ENCODE results near the gene KCNJ4.

KCNJ4 gene

DNA sequence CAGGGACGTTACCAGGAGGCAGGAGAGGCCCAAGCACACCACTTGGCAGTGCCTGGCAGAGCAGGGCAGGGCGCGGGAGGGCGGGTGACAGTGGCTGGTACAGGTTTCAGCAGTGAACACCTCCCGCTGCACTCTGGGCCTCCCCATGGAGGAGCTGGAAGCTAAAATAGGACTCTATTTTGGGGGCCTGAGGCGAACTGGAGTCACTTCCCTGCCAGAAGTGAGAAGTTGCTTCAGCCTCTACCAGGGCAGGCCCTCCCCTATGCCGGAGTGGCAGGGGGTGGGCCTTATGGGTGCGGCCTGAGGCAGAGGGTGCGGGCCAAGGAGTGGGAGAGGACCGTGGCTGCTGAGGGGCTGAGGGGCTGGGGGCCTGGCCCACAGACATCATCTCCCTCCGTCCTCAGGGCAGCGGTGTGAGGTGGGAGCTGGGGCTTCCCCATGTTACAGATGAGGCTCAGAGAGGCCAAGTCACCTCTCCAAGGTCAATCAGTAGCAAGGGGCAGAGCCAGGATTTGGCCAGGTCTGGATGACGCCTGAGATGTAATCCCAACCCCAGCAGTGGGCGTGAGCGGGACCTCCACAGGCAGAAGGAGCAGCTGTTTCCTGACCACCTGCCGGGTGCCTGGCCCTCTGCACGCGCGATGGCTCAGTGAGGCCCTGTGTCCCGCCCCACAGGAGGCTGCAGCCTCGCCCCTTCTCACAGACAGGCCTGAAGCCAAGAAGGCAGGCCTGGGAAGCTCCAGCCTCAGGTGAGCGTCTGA, 39.3 kb downstream of the KCNJ4 start:
- no peak for TF ChIP-seq CTCF (IDR thresholded peaks at IDR 0.05; ENCODE audit: low read depth, low read length)
- peak; percentile 52 for DNase-seq

GRCh38 chr22:38415046-38415445, 40.0 kb downstream of the KCNJ4 start:
- DNase-seq: no peak
- Histone ChIP-seq H3K4me3 (ENCODE audit: low read depth, low read length) (no peak overlapping the region), H3K27me3 (no peaks in the 10 kb centered on the region), H3K4me1 (peaks cover 5% of the 10 kb centered on the region; the same call in 1 of the 2 replicates), H3K9me3 (no peaks in the 10 kb centered on the region), H3K36me3 (no peaks in the 10 kb centered on the region)
- no peak for TF ChIP-seq CTCF (IDR thresholded peaks at IDR 0.05; ENCODE audit: low read depth, low read length)

More for the DNA sequence above, 39.3 kb downstream of the KCNJ4 start:
- no peaks in the 10 kb centered on the region for H3K36me3 ChIP-seq
- no peak overlapping the region for H3K4me3 ChIP-seq (ENCODE audit: low read depth, low read length)
- no peaks in the 10 kb centered on the region for H3K9me3 ChIP-seq
- H3K4me1 ChIP-seq: peaks cover 5% of the 10 kb centered on the region; the same call in 1 of the 2 replicates
- H3K27me3 ChIP-seq: no peaks in the 10 kb centered on the region

GRCh38 chr22:38414009-38414395, 41.0 kb downstream of the KCNJ4 start:
- Histone ChIP-seq H3K36me3 (no peaks in the 10 kb centered on the region), H3K9me3 (no peaks in the 10 kb centered on the region), H3K4me1 (no peaks in the 10 kb centered on the region), H3K4me3 (ENCODE audit: low read depth, low read length) (no peak overlapping the region), H3K27me3 (no peaks in the 10 kb centered on the region)
- TF ChIP-seq CTCF (IDR thresholded peaks at IDR 0.05; ENCODE audit: low read depth, low read length): no peak
- no peak for DNase-seq

- Histone ChIP-seq H3K4me1 (no peaks in the 10 kb centered on the region), H3K4me3 (ENCODE audit: low read depth, low read length) (no peak overlapping the region), H3K9me3 (no peaks in the 10 kb centered on the region), H3K36me3 (no peaks in the 10 kb centered on the region), H3K27me3 (no peaks in the 10 kb centered on the region)
- TF ChIP-seq CTCF (IDR thresholded peaks at IDR 0.05; ENCODE audit: low read depth, low read length): no peak
- no peak for DNase-seq
These were observed 41.7 kb downstream of the KCNJ4 start for GRCh38 chr22:38413085-38414008.

GRCh38 chr22:38412435-38413084, 42.4 kb downstream of the KCNJ4 start:
- DNase-seq: peak; percentile 41
- no peaks in the 10 kb centered on the region for H3K4me1 ChIP-seq

More at GRCh38 chr22:38412435-38413084, 42.4 kb downstream of the KCNJ4 start:
- Histone ChIP-seq H3K36me3 (no peaks in the 10 kb centered on the region), H3K27me3 (no peaks in the 10 kb centered on the region), H3K9me3 (no peaks in the 10 kb centered on the region), H3K4me3 (ENCODE audit: low read depth, low read length) (no peak overlapping the region)
- TF ChIP-seq CTCF (IDR thresholded peaks at IDR 0.05; ENCODE audit: low read depth, low read length): peak; percentile 59
